IgD-negative memory B cell (primary cell): ENCODE measurements around the gene PCCB. TPM values are rescaled to one million over a fixed set of nuclear protein-coding genes. Genes with fewer than 3 reads are reported as not detected.
"Not testable (repeated sequence)": the region's sequence is repeated elsewhere in the genome, so short reads cannot be mapped to it uniquely, and the experiment has no call there.

ENCODE experiments used
- H3K27ac Mint-ChIP-seq, 3 donors: one replicate each; pipeline ENCODE4 v1.8.0; 2020 to 2022; ENCODE audit warnings: mild to moderate bottlenecking in 3 of 3, mixed read lengths in 3 of 3, moderate library complexity in 1 of 3
- H3K27me3 Mint-ChIP-seq: one replicate; pipeline ENCODE4 v1.8.0; 2021; ENCODE audit warnings: mixed read lengths
- H3K36me3 Mint-ChIP-seq: one replicate; pipeline ENCODE4 v1.8.0; 2020; ENCODE audit warnings: mild to moderate bottlenecking, mixed read lengths
- H3K4me1 Mint-ChIP-seq, 3 donors: one replicate each; pipeline ENCODE4 v1.8.0; 2020 to 2022; ENCODE audit warnings: mixed read lengths in 3 of 3, mild to moderate bottlenecking in 1 of 3
- H3K4me3 Mint-ChIP-seq, 4 donors: one replicate each; pipeline ENCODE4 v1.8.0; 2020 to 2022; ENCODE audit warnings: mild to moderate bottlenecking in 4 of 4, mixed read lengths in 4 of 4, moderate library complexity in 3 of 4
- H3K9me3 Mint-ChIP-seq, 3 donors: one replicate each; pipeline ENCODE4 v1.8.0; 2020 to 2021; ENCODE audit warnings: mixed read lengths in 3 of 3, mild to moderate bottlenecking in 1 of 3
- polyA plus RNA-seq: library from polyadenylated mRNA; unstranded; fragments of 300-500 nt; fragmentation: Illumina TruSeq; gene quantifications from one replicate; pipeline ENCODE4 v1.2.3, GENCODE V29; 2021

Gene PCCB
- 40.3 TPM for polyA plus RNA-seq

- Mint-ChIP-seq H3K36me3 (no peaks in the 10 kb centered on the region), H3K9me3 (no peaks in the 10 kb centered on the region), H3K4me1 (peaks cover 11 to 22% (median 14%) of the 10 kb centered on the region in 3 donors), H3K27me3 (no peaks in the 10 kb centered on the region), H3K4me3 (peak within 1 kb of the TSS; percentile 91 to 96 (median 96)), H3K27ac (peak within 1 kb of the TSS; percentile 93 to 97 (median 96))
These were observed at the start of gene PCCB for GRCh38 chr3:136250059-136250902. Gene PCCB (plus strand): TSS chr3:136250340. CDS start chr3:136250376, 36 bp downstream.

GRCh38 chr3:136207489-136208115, 42.5 kb upstream of the PCCB start:
- Mint-ChIP-seq H3K9me3 (no peaks in the 10 kb centered on the region), H3K27me3 (peaks cover 15% of the 10 kb centered on the region)

GRCh38 chr3:136209921-136210320, 40.2 kb upstream of the PCCB start:
- Mint-ChIP-seq H3K9me3 (peaks cover 0 to 2% (median 0%) of the 10 kb centered on the region in 3 donors), H3K27ac (no peak overlapping the region), H3K36me3 (peaks cover 3% of the 10 kb centered on the region), H3K27me3 (peaks cover 15% of the 10 kb centered on the region), H3K4me3 (no peak overlapping the region), H3K4me1 (peaks cover 0 to 3% (median 2%) of the 10 kb centered on the region in 3 donors)

More at GRCh38 chr3:136207489-136208115, 42.5 kb upstream of the PCCB start:
- H3K27ac Mint-ChIP-seq = no peak overlapping the region
- peak overlapping the region in 1 of 4 donors; percentile 18 for H3K4me3 Mint-ChIP-seq
- H3K4me1 Mint-ChIP-seq = peaks cover 0 to 3% (median 2%) of the 10 kb centered on the region in 3 donors
- no peaks in the 10 kb centered on the region for H3K36me3 Mint-ChIP-seq

- peaks cover 0 to 3% (median 0%) of the 10 kb centered on the region in 3 donors for H3K4me1 Mint-ChIP-seq
- no peak overlapping the region for H3K27ac Mint-ChIP-seq
- peaks cover 3% of the 10 kb centered on the region for H3K36me3 Mint-ChIP-seq
- peaks cover 12% of the 10 kb centered on the region for H3K27me3 Mint-ChIP-seq
- H3K4me3 Mint-ChIP-seq = peak overlapping the region in 1 of 4 donors; percentile 17
- H3K9me3 Mint-ChIP-seq = peaks cover 0 to 3% (median 0%) of the 10 kb centered on the region in 3 donors
These were observed 38.6 kb upstream of the PCCB start for GRCh38 chr3:136211547-136211946.

GRCh38 chr3:136222746-136223145, 27.4 kb upstream of the PCCB start:
- H3K27ac Mint-ChIP-seq, H3K27me3 Mint-ChIP-seq, H3K9me3 Mint-ChIP-seq, H3K4me3 Mint-ChIP-seq, H3K4me1 Mint-ChIP-seq, H3K36me3 Mint-ChIP-seq: not testable (repeated sequence)

- Mint-ChIP-seq H3K27ac (no peak overlapping the region), H3K4me1 (peaks cover 0 to 2% (median 0%) of the 10 kb centered on the region in 3 donors), H3K4me3 (no peak overlapping the region), H3K36me3 (peaks cover 3% of the 10 kb centered on the region), H3K9me3 (peaks cover 0 to 3% (median 0%) of the 10 kb centered on the region in 3 donors), H3K27me3 (peaks cover 8% of the 10 kb centered on the region)
These were observed 17.7 kb upstream of the PCCB start for GRCh38 chr3:136232413-136232812.

- Mint-ChIP-seq H3K27me3 (peaks cover 13% of the 10 kb centered on the region), H3K4me3 (no peak overlapping the region), H3K36me3 (peaks cover 3% of the 10 kb centered on the region), H3K4me1 (peaks cover 0 to 2% (median 0%) of the 10 kb centered on the region in 3 donors), H3K27ac (no peak overlapping the region), H3K9me3 (peaks cover 0 to 3% (median 0%) of the 10 kb centered on the region in 3 donors)
These were observed 14.6 kb upstream of the PCCB start for GRCh38 chr3:136235545-136235944.

GRCh38 chr3:136236109-136236508, 14.0 kb upstream of the PCCB start:
- Mint-ChIP-seq H3K27ac (no peak overlapping the region), H3K4me1 (peaks cover 0 to 1% (median 0%) of the 10 kb centered on the region in 3 donors), H3K9me3 (peaks cover 0 to under 1% (median 0%) of the 10 kb centered on the region in 3 donors), H3K4me3 (no peak overlapping the region), H3K27me3 (peaks cover 18% of the 10 kb centered on the region), H3K36me3 (peaks cover under 1% of the 10 kb centered on the region)

- Mint-ChIP-seq H3K36me3 (no peaks in the 10 kb centered on the region), H3K27me3 (peaks cover 19% of the 10 kb centered on the region), H3K4me1 (no peaks in the 10 kb centered on the region), H3K4me3 (no peak overlapping the region), H3K27ac (no peak overlapping the region), H3K9me3 (no peaks in the 10 kb centered on the region)
These were observed 13.0 kb upstream of the PCCB start for GRCh38 chr3:136237103-136237502.

- peaks cover under 1% of the 10 kb centered on the region for H3K36me3 Mint-ChIP-seq
- peak overlapping the region in 1 of 3 donors; percentile 24 for H3K27ac Mint-ChIP-seq
- H3K9me3 Mint-ChIP-seq = no peaks in the 10 kb centered on the region
- H3K4me1 Mint-ChIP-seq = no peaks in the 10 kb centered on the region
- peaks cover 15% of the 10 kb centered on the region for H3K27me3 Mint-ChIP-seq
- H3K4me3 Mint-ChIP-seq = no peak overlapping the region
These were observed 12.0 kb upstream of the PCCB start for GRCh38 chr3:136237961-136238649.

GRCh38 chr3:136239094-136239493, 11.0 kb upstream of the PCCB start:
- Mint-ChIP-seq H3K9me3 (no peaks in the 10 kb centered on the region), H3K27me3 (peaks cover 14% of the 10 kb centered on the region), H3K36me3 (peaks cover 2% of the 10 kb centered on the region), H3K4me3 (no peak overlapping the region), H3K4me1 (no peaks in the 10 kb centered on the region), H3K27ac (no peak overlapping the region)

GRCh38 chr3:136245691-136246090, 4.4 kb upstream of the PCCB start:
- H3K4me3 Mint-ChIP-seq = no peak overlapping the region
- peaks cover 2% of the 10 kb centered on the region for H3K36me3 Mint-ChIP-seq
- peaks cover 7% of the 10 kb centered on the region for H3K27me3 Mint-ChIP-seq
- H3K4me1 Mint-ChIP-seq = peaks cover 5 to 10% (median 5%) of the 10 kb centered on the region in 3 donors
- peak overlapping the region in 1 of 3 donors; percentile 74 for H3K27ac Mint-ChIP-seq
- H3K9me3 Mint-ChIP-seq = no peaks in the 10 kb centered on the region

GRCh38 chr3:136247436-136247835, 2.7 kb upstream of the PCCB start:
- no peak overlapping the region for H3K4me3 Mint-ChIP-seq

GRCh38 chr3:136247855-136248590, 2.1 kb upstream of the PCCB start:
- Mint-ChIP-seq H3K36me3 (peaks cover 2% of the 10 kb centered on the region), H3K4me3 (peak overlapping the region in 1 of 4 donors; percentile 95), H3K9me3 (no peaks in the 10 kb centered on the region), H3K4me1 (peaks cover 11 to 21% (median 14%) of the 10 kb centered on the region in 3 donors), H3K27me3 (peaks cover 2% of the 10 kb centered on the region), H3K27ac (peak overlapping the region in 1 of 3 donors; percentile 59)

More at GRCh38 chr3:136247436-136247835, 2.7 kb upstream of the PCCB start:
- Mint-ChIP-seq H3K27ac (no peak overlapping the region), H3K27me3 (peaks cover 2% of the 10 kb centered on the region), H3K9me3 (no peaks in the 10 kb centered on the region), H3K4me1 (peaks cover 11 to 21% (median 14%) of the 10 kb centered on the region in 3 donors), H3K36me3 (peaks cover 2% of the 10 kb centered on the region)
